ENCODE results near the gene OSBPL8.

DNA sequence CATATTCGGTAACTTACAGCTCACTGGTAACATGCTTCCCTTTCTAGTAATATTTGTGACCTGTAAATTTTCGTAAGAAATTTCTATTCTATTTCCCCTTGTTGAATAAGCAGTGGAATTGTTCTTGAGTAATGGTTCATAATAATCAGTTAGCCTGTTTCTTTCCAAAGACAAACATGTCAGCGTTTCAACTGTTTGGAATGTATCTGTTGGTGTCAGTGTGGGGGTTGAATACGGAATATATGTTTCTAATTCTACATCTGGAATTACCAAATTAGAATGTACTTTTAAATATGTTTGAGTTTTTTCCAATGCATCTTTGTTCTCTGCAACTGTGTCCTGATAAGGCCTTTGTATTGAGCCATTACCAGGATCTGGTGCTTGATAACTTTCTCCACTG lies 213.3 kb downstream of the OSBPL8 start:
- no peak for TF ChIP-seq SUZ12 (IDR thresholded peaks at IDR 0.05; ENCODE audit: low read length)
- TF ChIP-seq, protein P1, sequence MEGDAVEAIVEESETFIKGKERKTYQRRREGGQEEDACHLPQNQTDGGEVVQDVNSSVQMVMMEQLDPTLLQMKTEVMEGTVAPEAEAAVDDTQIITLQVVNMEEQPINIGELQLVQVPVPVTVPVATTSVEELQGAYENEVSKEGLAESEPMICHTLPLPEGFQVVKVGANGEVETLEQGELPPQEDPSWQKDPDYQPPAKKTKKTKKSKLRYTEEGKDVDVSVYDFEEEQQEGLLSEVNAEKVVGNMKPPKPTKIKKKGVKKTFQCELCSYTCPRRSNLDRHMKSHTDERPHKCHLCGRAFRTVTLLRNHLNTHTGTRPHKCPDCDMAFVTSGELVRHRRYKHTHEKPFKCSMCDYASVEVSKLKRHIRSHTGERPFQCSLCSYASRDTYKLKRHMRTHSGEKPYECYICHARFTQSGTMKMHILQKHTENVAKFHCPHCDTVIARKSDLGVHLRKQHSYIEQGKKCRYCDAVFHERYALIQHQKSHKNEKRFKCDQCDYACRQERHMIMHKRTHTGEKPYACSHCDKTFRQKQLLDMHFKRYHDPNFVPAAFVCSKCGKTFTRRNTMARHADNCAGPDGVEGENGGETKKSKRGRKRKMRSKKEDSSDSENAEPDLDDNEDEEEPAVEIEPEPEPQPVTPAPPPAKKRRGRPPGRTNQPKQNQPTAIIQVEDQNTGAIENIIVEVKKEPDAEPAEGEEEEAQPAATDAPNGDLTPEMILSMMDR (IDR thresholded peaks at IDR 0.05; ENCODE audit: control extremely low read depth in 1 of 3, insufficient read depth in 1 of 3, low read depth in 1 of 3, low read length in 3 of 3), result no peak
- TF ChIP-seq SP1 (IDR thresholded peaks at IDR 0.05; ENCODE audit: low read depth, low read length), result no peak
- no peak for TF ChIP-seq EP300 (IDR thresholded peaks at IDR 0.05; ENCODE audit: borderline replicate concordance in 1 of 2, low read depth in 2 of 2, low read length in 2 of 2)
- TF ChIP-seq MAFK (IDR thresholded peaks at IDR 0.05; ENCODE audit: low read depth, low read length), result no peak

All from H1 (cell line).